Measurements from ENCODE around the gene LRRC46. TPM values are rescaled to one million over a fixed set of nuclear protein-coding genes. Genes with fewer than 3 reads are reported as not detected.

Gene LRRC46
- total RNA-seq, 1 experiment from 2014 or later: 1.2 TPM

DNA sequence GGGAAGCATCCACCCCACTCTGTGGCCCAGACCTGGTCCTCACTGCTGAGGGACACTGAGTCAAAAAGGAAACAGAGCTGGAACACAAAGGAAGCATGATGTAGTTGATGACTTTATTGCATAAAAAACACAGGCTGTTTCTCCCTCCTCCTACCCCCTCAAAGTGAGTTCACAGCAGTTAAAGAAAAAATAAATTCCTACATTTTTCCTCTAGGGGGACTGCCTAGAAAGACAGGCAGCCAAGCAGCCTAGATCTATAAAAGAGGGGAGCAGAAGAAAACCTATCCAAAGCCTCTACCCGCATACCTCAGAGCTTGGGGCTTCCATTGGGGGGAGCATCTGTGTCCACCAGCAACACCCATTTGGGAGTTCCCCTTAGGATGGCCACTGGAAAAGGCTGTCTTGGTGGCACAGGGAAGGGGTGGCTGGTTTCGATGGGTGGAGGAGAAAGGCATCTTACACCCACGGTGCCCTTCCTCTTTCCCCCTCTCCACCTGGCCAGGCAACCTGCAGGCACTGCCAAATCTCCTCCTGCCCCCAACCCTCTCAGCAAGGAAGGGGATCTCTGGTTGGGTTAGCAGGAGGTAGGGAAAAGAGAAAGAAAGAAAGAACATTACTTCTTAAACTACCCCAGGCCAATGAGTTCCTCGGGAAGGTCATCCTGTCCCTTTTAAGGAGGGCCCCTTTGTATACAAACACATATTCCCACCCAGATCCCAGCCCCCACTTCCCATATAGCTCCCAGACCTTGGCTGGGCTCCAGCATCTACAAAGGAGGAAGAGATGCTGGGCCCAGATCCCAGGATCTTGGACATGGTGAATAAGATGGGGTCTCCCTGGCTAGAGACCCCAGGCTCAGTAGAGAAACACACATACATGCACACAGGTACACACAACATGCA lies 13.6 kb downstream of the LRRC46 start:
- no peaks in the 10 kb centered on the region for H3K27me3 Mint-ChIP-seq (ENCODE audit: insufficient read depth, unreplicated experiment)
- H3K9me3 Mint-ChIP-seq (ENCODE audit: unreplicated experiment): no peaks in the 10 kb centered on the region
- no peaks in the 10 kb centered on the region for H3K36me3 Mint-ChIP-seq (ENCODE audit: insufficient read depth, unreplicated experiment)
- CTCF ChIA-PET: interaction anchor here (0.5 to 18.5 kb wide), 13 partner anchors 8 to 1286 kb away, joined by 3 to 523 read pairs (median 4); partner anchors contain the start of gene SP2
- no peak for DNase-seq (ENCODE audit: unreplicated experiment)
- POLR2A ChIA-PET: interaction anchor here (8.0 kb wide), 1 partner anchor 47 kb away, joined by 178 read pairs; the partner anchor contains the start of gene SP2
- H3K4me1 Mint-ChIP-seq (ENCODE audit: insufficient read depth, unreplicated experiment): peaks cover 15% of the 10 kb centered on the region
- intact Hi-C loops (cut with micrococcal nuclease): no loop called here
- TF ChIP-seq CTCF (IDR thresholded peaks at IDR 0.05; ENCODE audit: unreplicated experiment): peak; percentile 36
- H3K4me3 Mint-ChIP-seq (ENCODE audit: unreplicated experiment): no peak overlapping the region
- no TSS peak for BruUV-seq (replicated peaks)
- no peak overlapping the region for H3K27ac Mint-ChIP-seq (ENCODE audit: low read depth, unreplicated experiment)

DNA sequence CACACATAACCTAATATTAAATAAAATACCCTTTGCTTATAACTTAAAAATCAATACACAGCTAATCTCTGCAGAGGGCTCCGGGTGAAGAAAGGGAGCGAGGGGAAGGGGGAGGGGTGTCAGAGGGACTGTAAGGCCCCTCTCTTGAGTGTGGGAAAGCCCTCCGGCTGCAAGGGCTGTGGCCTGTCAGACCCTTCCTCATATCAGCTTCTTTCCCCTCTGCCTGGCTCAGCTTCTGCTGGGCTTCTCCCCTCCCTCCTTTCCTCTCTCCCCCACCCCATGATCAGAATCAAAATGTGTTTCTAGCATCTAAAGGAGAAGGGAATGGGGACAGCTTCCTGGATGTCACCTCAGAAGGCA lies 14.2 kb downstream of the LRRC46 start:
- no peak overlapping the region for H3K27ac Mint-ChIP-seq (ENCODE audit: low read depth, unreplicated experiment)
- H3K9me3 Mint-ChIP-seq (ENCODE audit: unreplicated experiment): no peaks in the 10 kb centered on the region
- intact Hi-C loops (cut with micrococcal nuclease): no loop called here
- POLR2A ChIA-PET: interaction anchor here (8.0 kb wide), 1 partner anchor 46 kb away, joined by 178 read pairs; the partner anchor contains the start of gene SP2
- no peak for DNase-seq (ENCODE audit: unreplicated experiment)
- peaks cover 21% of the 10 kb centered on the region for H3K4me1 Mint-ChIP-seq (ENCODE audit: insufficient read depth, unreplicated experiment)
- H3K4me3 Mint-ChIP-seq (ENCODE audit: unreplicated experiment): no peak overlapping the region
- H3K36me3 Mint-ChIP-seq (ENCODE audit: insufficient read depth, unreplicated experiment): no peaks in the 10 kb centered on the region
- no TSS peak for BruUV-seq (replicated peaks)
- no peak for TF ChIP-seq CTCF (IDR thresholded peaks at IDR 0.05; ENCODE audit: unreplicated experiment)
- CTCF ChIA-PET: interaction anchor here (0.5 to 18.5 kb wide), 6 partner anchors 10 to 172 kb away, joined by 3 to 523 read pairs (median 6); partner anchors contain the start of gene SP2
- H3K27me3 Mint-ChIP-seq (ENCODE audit: insufficient read depth, unreplicated experiment): no peaks in the 10 kb centered on the region

DNA sequence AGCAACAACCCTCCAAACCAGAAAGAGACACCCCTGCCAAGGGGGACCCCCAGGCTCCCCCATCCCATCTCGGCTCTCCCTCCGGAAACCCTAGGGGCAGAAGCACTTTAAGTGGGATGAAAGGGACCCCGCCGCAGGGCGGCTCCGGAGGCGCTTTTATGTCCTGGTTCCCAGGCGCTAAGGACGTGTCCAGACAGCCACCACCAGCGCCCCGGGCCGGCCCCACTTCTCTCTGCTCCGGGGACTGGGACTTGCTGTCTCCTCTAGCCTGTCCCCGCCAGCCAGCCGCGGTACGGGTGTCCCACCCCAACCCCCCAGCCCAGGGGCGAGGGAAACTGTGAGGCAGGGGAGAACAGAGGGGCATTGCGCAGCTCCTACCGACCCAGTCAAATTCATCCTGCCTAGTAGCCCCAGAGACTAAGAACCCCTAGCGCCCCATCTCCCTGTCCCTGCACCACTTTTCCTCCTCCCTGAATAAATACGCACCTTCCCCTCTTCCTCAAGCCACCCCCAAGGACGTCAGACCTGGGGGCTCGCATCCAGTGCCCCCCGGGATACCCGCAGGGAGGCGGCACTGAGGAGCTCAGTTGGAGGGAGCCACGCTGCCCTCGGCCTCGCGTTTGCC lies 15.4 kb downstream of the LRRC46 start:
- no peaks in the 10 kb centered on the region for H3K9me3 Mint-ChIP-seq (ENCODE audit: unreplicated experiment)
- ChIA-PET CTCF (interaction anchor here (0.7 to 18.5 kb wide), 6 partner anchors 12 to 172 kb away, joined by 3 to 523 read pairs (median 4); partner anchors contain the start of gene SP2), POLR2A (interaction anchor here (0.7 to 8.0 kb wide), 3 partner anchors 45 to 277 kb away, joined by 3 to 178 read pairs (median 3); partner anchors contain the start of gene SP2)
- H3K4me1 Mint-ChIP-seq (ENCODE audit: insufficient read depth, unreplicated experiment): peaks cover 22% of the 10 kb centered on the region
- H3K36me3 Mint-ChIP-seq (ENCODE audit: insufficient read depth, unreplicated experiment): no peaks in the 10 kb centered on the region
- H3K4me3 Mint-ChIP-seq (ENCODE audit: unreplicated experiment): no peak overlapping the region
- H3K27ac Mint-ChIP-seq (ENCODE audit: low read depth, unreplicated experiment): no peak overlapping the region
- peaks cover under 1% of the 10 kb centered on the region for H3K27me3 Mint-ChIP-seq (ENCODE audit: insufficient read depth, unreplicated experiment)
- TF ChIP-seq CTCF (IDR thresholded peaks at IDR 0.05; ENCODE audit: unreplicated experiment): no peak
- intact Hi-C loops (cut with micrococcal nuclease): no loop called here
- no TSS peak for BruUV-seq (replicated peaks)
- no peak for DNase-seq (ENCODE audit: unreplicated experiment)

Measured in MCF 10A (cell line).